Hematopoietic multipotent progenitor cell treated with erythropoietin and hydrocortisone succinate and interleukin-3 and kit ligand, for 17 days (in vitro differentiated cells): ENCODE data around the gene ZNF536.

Source experiments
- DNase-seq: peaks from one replicate; pipeline ENCODE4 v3.0.0-alpha.2; 2015; ENCODE audit warnings: low spot score

Gene ZNF536

GRCh38 chr19:30363073-30363472 lies 9.1 kb upstream of the ZNF536 start:
- DNase-seq, result no peak

GRCh38 chr19:30364866-30365800 lies 7.1 kb upstream of the ZNF536 start:
- no peak for DNase-seq

GRCh38 chr19:30366282-30366681 lies 5.9 kb upstream of the ZNF536 start:
- DNase-seq, result no peak

GRCh38 chr19:30367006-30367405 lies 5.2 kb upstream of the ZNF536 start:
- DNase-seq, result no peak

- no peak for DNase-seq
These were observed 4.8 kb upstream of the ZNF536 start for GRCh38 chr19:30367421-30367820.

- no peak for DNase-seq
These were observed 2.4 kb upstream of the ZNF536 start for GRCh38 chr19:30369833-30370232.

- DNase-seq, result no peak
These were observed 885 bp upstream of the ZNF536 start for GRCh38 chr19:30371161-30371836.

GRCh38 chr19:30373593-30373992 lies 1.4 kb downstream of the ZNF536 start:
- no peak for DNase-seq

- no peak for DNase-seq
These were observed 2.3 kb downstream of the ZNF536 start for GRCh38 chr19:30374539-30374864.

- DNase-seq, result no peak
These were observed 2.8 kb downstream of the ZNF536 start for GRCh38 chr19:30374865-30375552.

- no peak for DNase-seq
These were observed 3.4 kb downstream of the ZNF536 start for GRCh38 chr19:30375553-30376031.

- no peak for DNase-seq
These were observed 4.1 kb downstream of the ZNF536 start for GRCh38 chr19:30376272-30376671.

GRCh38 chr19:30376826-30377425 lies 4.7 kb downstream of the ZNF536 start:
- DNase-seq, result no peak

- no peak for DNase-seq
These were observed 6.5 kb downstream of the ZNF536 start for GRCh38 chr19:30378701-30379100.

GRCh38 chr19:30379841-30380610 lies 7.8 kb downstream of the ZNF536 start:
- DNase-seq, result no peak

- DNase-seq, result no peak
These were observed 9.2 kb downstream of the ZNF536 start for GRCh38 chr19:30381366-30381765.

- no peak for DNase-seq
These were observed 13.0 kb downstream of the ZNF536 start for GRCh38 chr19:30385174-30385573.

- no peak for DNase-seq
These were observed 13.5 kb downstream of the ZNF536 start for GRCh38 chr19:30385666-30386065.

GRCh38 chr19:30386551-30387143 lies 14.5 kb downstream of the ZNF536 start:
- no peak for DNase-seq

- DNase-seq, result no peak
These were observed 15.3 kb downstream of the ZNF536 start for GRCh38 chr19:30387311-30388115.
